ENCODE results near the gene RBP7.
"Not testable (repeated sequence)": the region's sequence is repeated elsewhere in the genome, so short reads cannot be mapped to it uniquely, and the experiment has no call there.

The RBP7 gene

DNA sequence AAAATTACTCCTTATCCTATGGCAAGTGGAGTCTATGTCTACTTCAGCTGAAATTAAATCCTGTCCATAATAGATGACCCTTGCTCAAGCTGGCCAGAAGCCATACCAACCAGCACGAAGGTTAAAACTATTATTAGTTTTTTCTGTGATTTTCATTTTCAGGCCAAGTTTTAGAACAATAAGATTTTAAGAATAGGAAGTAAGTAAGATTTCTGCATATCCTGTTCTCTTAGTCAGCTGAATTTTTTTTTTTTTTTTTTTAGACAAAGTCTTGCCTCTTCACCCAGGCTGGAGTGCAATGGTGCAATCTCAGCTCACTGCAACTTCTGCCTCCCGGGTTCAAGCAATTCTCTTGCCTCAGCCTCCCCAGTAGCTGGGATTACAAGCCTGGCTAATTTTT is 6.1 kb upstream of the RBP7 start:
- no peak overlapping the region for H3K27ac ChIP-seq
- TF ChIP-seq, protein P1, sequence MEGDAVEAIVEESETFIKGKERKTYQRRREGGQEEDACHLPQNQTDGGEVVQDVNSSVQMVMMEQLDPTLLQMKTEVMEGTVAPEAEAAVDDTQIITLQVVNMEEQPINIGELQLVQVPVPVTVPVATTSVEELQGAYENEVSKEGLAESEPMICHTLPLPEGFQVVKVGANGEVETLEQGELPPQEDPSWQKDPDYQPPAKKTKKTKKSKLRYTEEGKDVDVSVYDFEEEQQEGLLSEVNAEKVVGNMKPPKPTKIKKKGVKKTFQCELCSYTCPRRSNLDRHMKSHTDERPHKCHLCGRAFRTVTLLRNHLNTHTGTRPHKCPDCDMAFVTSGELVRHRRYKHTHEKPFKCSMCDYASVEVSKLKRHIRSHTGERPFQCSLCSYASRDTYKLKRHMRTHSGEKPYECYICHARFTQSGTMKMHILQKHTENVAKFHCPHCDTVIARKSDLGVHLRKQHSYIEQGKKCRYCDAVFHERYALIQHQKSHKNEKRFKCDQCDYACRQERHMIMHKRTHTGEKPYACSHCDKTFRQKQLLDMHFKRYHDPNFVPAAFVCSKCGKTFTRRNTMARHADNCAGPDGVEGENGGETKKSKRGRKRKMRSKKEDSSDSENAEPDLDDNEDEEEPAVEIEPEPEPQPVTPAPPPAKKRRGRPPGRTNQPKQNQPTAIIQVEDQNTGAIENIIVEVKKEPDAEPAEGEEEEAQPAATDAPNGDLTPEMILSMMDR (conservative IDR thresholded peaks at IDR 0.05), result no peak

DNA sequence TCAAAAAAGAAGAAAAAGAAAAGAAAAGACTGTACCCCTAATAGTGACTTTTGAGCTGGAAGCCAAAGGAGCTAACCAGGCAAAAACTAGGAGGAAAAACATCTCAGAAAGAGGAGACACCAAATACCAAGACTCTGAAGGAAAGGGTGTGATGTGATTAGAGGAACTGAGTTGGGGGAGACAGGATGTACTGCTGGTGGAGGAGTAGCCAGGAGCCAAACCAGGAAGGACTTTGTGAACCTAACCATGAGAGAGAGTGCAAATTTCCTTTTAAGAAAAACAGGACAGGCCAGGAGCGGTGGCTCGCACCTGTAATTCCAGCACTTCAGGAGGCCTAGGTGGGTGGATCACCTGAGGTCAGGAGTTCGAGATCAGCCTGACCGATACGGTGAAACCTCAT is 4.1 kb upstream of the RBP7 start:
- TF ChIP-seq, protein P1 (conservative IDR thresholded peaks at IDR 0.05), result no peak
- no peak overlapping the region for H3K27ac ChIP-seq

DNA sequence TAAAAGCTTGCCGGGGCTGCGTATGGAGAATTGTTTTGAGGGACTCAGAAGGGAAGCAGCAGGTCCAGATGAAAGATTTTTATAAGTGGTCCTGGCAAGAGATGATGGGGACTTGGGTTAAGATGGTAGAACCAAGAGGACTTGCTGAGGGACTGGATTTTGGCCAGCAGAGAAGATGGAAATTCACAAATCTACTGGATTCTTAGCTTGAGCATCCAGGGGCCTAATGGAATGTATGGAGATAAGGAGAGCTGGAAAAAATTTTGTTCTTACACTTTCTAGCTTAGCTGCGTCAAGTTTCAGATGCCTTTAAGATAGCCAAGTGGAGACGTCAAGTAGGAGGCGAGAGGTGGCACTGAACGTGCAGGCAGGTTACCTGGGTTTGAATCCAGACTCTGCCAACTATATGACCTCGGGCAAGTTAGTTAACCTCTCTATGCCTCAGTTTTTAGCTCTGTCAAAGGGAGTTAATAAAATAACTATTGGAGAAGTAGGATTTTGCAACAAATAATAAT is 3.4 kb upstream of the RBP7 start:
- TF ChIP-seq, protein P1 (conservative IDR thresholded peaks at IDR 0.05), result no peak
- H3K27ac ChIP-seq, result no peak overlapping the region

DNA sequence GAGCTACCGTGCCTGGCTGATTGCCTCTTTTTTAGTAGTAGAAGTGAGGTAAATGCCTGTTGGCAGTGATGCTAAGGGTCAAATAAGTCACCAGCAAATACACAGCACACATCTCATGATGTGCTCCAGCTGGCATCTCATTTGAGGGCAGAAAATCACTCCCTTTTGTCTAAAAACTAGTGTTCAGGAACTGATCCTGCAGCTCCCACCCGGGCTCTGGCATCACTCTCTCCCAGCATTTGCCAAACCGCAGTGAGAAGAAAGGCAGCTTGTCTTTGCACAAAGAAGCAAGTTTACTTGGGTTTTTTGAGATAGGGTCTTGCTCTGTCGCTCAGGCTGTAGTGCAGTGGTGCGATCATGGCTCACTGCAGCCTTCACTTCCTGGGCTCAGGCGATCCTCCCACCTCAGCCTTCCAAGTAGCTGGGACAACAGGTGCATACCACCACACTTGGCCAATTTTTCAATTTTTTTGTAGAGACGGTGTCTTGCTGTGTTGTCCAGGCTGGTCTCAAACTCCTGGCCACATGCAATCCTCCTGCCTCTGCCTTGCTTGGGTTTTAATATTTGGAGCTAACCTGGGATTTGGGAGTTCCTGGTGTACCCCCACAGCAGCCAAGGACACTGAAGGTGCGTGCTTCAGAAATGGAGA is 4.1 kb downstream of the RBP7 start:
- TF ChIP-seq, protein P1 (conservative IDR thresholded peaks at IDR 0.05), result no peak
- no peak overlapping the region for H3K27ac ChIP-seq

DNA sequence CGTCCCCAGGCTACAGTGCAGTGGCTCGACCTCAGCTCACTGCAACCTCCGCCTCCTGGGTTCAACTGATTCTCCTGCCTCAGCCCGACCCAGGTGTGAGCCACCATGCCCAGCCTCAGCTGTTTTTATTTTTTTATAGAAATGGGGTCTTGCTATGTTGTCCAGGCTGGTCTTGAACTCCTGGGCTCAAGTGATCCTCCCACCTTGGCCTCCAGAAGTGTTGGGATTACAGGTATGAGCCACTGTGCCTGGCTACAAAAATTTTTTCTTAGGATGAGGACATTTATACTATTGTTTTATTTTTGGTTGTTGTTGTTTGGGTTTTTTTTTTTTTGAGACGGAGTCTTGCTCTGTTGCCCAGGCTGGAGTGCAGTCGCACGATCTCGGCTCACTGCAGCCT is 8.2 kb downstream of the RBP7 start:
- not testable (repeated sequence) for H3K27ac ChIP-seq

DNA sequence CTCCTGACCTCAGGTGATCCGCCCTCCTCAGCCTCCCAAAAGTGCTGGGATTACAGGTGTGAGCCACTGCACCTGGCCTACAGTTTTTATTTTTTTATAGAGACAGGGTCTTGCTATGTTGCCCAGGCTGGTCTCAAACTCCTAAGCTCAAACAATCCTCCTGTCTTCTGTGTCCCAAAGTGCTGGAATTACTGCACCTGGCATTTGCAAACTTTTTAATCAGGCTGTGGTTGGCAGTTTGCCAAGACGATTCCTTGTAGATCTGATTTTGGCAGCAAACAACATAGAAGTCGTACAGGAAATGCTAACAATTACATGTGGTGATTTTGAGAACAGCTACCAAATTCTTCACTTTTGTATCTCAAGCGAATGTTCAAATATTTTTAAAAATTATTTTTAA is 10.1 kb downstream of the RBP7 start:
- TF ChIP-seq, protein P1 (conservative IDR thresholded peaks at IDR 0.05), result no peak
- peak overlapping the region; percentile 44; the same call in 1 of the 2 replicates for H3K27ac ChIP-seq

DNA sequence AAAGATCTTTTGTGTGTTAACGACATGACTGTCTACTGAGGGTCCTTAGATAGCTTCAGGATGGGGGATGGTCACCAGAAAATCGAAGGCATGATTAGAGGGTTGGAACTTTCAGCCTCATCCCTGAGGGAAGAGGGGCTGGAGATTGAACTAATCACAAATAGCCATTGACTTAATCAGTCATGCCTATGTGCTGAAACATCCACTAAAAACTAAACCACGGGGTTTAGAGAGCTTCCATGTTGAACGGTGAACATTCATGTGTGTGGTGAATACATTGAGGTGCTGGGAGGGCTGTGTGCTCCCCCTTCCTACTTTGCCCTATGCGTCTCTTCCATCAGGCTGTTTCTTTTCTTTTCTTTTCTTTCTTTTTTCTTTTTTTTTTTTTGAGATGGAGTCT is 17.0 kb downstream of the RBP7 start:
- TF ChIP-seq, protein P1 (conservative IDR thresholded peaks at IDR 0.05), result no peak
- H3K27ac ChIP-seq, result no peak overlapping the region

DNA sequence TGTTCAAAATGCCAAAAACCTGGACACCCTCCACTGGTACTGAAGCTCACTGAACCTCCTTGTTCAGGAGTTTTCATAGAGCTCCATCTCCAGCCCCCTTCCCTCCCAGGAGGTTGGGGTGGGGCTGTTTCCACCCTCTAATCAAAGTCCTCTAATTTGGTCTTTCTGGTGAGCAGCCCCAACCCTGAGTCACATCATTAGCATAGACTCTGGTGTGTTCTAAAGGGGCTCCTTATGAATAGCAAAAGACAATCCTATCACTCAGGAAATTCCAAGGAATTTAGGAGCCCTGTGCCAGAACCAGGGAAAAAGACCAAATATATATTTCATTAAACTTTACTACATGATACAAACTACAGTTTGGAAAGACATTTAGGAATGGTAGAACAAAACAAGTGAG is 22.5 kb downstream of the RBP7 start:
- TF ChIP-seq, protein P1 (conservative IDR thresholded peaks at IDR 0.05), result no peak
- no peak overlapping the region for H3K27ac ChIP-seq
